HepG2 (cell line): ENCODE data around the gene FHIT. TPM values are rescaled to one million over a fixed set of nuclear protein-coding genes. Genes with fewer than 3 reads are reported as not detected.

Experiments
- AKAP8 ChIP-seq: sonication (generic); formaldehyde crosslinking; IDR thresholded peaks from 2 replicates; pipeline ENCODE4 v1.5.1; 2020; ENCODE audit warnings: mild to moderate bottlenecking, missing genetic modification reagents
- CCDC6 ChIP-seq: sonication (generic); formaldehyde crosslinking; IDR thresholded peaks from 2 replicates; pipeline ENCODE4 v1.8.1; 2022; ENCODE audit warnings: mild to moderate bottlenecking, missing genetic modification reagents, moderate library complexity
- CREM ChIP-seq, 2 experiments: sonication (generic) in 1 of 2; formaldehyde crosslinking in 1 of 2; IDR thresholded peaks; 2 replicates each; pipeline versions ENCODE4 v1.4.0 to v1.6.1; 2016 to 2020; ENCODE audit warnings: antibody characterized with exemption in 1 of 2, mild to moderate bottlenecking in 1 of 2, missing genetic modification reagents in 1 of 2
- FOXA1 ChIP-seq, 2 experiments: fragments of 450-650 bp in 1 of 2; sonication (generic) in 1 of 2; formaldehyde crosslinking in 1 of 2; IDR thresholded peaks; 2 replicates each; pipeline versions ENCODE4 v1.4.0 to v1.6.1; 2016 to 2020; ENCODE audit warnings: missing genetic modification reagents in 1 of 2
- FOXK1 ChIP-seq: sonication (generic); formaldehyde crosslinking; IDR thresholded peaks from 2 replicates; pipeline ENCODE4 v1.4.0; 2020; ENCODE audit warnings: low read depth, missing genetic modification reagents, borderline replicate concordance
- GTF3A ChIP-seq: sonication (generic); formaldehyde crosslinking; conservative IDR thresholded peaks from 2 replicates; pipeline ENCODE4 v1.4.0; 2020; ENCODE audit warnings: mild to moderate bottlenecking, missing genetic modification reagents
- MEIS1 ChIP-seq: sonication (generic); formaldehyde crosslinking; IDR thresholded peaks from 2 replicates; pipeline ENCODE4 v1.9.0; 2021; ENCODE audit warnings: mild to moderate bottlenecking, missing genetic modification reagents, moderate library complexity, borderline replicate concordance
- NBN ChIP-seq: fragments of 450-650 bp; conservative IDR thresholded peaks from 2 replicates; pipeline ENCODE4 v1.6.1; 2017
- NCOR1 ChIP-seq: fragments of 200-600 bp; sonication (generic); IDR thresholded peaks from 2 replicates; pipeline ENCODE4 v1.7.0; 2017; ENCODE audit warnings: antibody characterized with exemption, low read length, borderline replicate concordance
- PAWR ChIP-seq: sonication (generic); formaldehyde crosslinking; IDR thresholded peaks from 2 replicates; pipeline ENCODE4 v1.4.0; 2020; ENCODE audit warnings: missing genetic modification reagents, mild to moderate bottlenecking, borderline replicate concordance
- RARG ChIP-seq: sonication (generic); formaldehyde crosslinking; IDR thresholded peaks from 2 replicates; pipeline ENCODE4 v1.4.0; 2020; ENCODE audit warnings: low read depth, mild to moderate bottlenecking, missing genetic modification reagents
- RERE ChIP-seq: IDR thresholded peaks from 2 replicates; pipeline ENCODE4 v1.6.1; 2016; ENCODE audit warnings: low read depth, missing genetic modification reagents, missing compliant biosample characterization
- REST ChIP-seq, 2 experiments: IDR thresholded peaks; 2 replicates each; pipeline ENCODE4 v1.6.1; 2011 to 2012; ENCODE audit warnings: low read length in 2 of 2, borderline replicate concordance in 1 of 2, low read depth in 1 of 2, mild to moderate bottlenecking in 1 of 2, moderate library complexity in 1 of 2
- SOX6 ChIP-seq, 2 experiments: fragments of 450-650 bp in 1 of 2; sonication (generic) in 1 of 2; formaldehyde crosslinking in 1 of 2; IDR thresholded peaks; 2 replicates each; pipeline versions ENCODE4 v1.4.0 to v1.6.1; 2017 to 2020; ENCODE audit warnings: antibody characterized with exemption in 1 of 2, mild to moderate bottlenecking in 1 of 2, missing genetic modification reagents in 1 of 2
- SPEN ChIP-seq: sonication (generic); formaldehyde crosslinking; IDR thresholded peaks from 2 replicates; pipeline ENCODE4 v1.5.1; 2020; ENCODE audit warnings: low read depth, mild to moderate bottlenecking, missing genetic modification reagents
- ZKSCAN1 ChIP-seq: fragments of 150-350 bp; IDR thresholded peaks from 2 replicates; pipeline ENCODE4 v1.6.1; 2014; ENCODE audit warnings: low read length
- ZNF296 ChIP-seq: sonication (generic); formaldehyde crosslinking; conservative IDR thresholded peaks from 2 replicates; pipeline ENCODE4 v1.5.0; 2020; ENCODE audit warnings: mild to moderate bottlenecking, missing genetic modification reagents
- ZNF337 ChIP-seq: sonication (generic); formaldehyde crosslinking; IDR thresholded peaks from 2 replicates; pipeline ENCODE4 v1.5.1; 2020; ENCODE audit warnings: missing genetic modification reagents, low read depth, mild to moderate bottlenecking, borderline replicate concordance
- ZNF33A ChIP-seq: sonication (generic); formaldehyde crosslinking; IDR thresholded peaks from 2 replicates; pipeline ENCODE4 v1.5.1; 2020; ENCODE audit warnings: missing genetic modification reagents, mild to moderate bottlenecking, moderate library complexity, borderline replicate concordance
- ZNF652 ChIP-seq: IDR thresholded peaks from 2 replicates; pipeline ENCODE4 v1.6.1; 2016; ENCODE audit warnings: low read depth, borderline replicate concordance
- ZNF7 ChIP-seq: IDR thresholded peaks from 2 replicates; pipeline ENCODE4 v1.6.1; 2016; ENCODE audit warnings: missing biosample characterization, missing genetic modification reagents
- ZNF776 ChIP-seq: sonication (generic); formaldehyde crosslinking; IDR thresholded peaks from 2 replicates; pipeline ENCODE4 v1.4.0; 2020; ENCODE audit warnings: mild to moderate bottlenecking, missing genetic modification reagents
- polyA plus RNA-seq, 8 experiments: library from polyadenylated mRNA; depleted of rRNA in 3 of 8; stranded (reverse) in 7 of 8; unstranded in 1 of 8; fragments of >200 nt; fragmentation: Illumina TruSeq in 4 of 8; extraction: Trizol in 4 of 8; gene quantifications; 2 replicates each; pipeline versions ENCODE4 v1.2.1 to v1.2.3, GENCODE V29; 2011 to 2016; ENCODE audit warnings: low read depth in 4 of 8, missing spikeins in 1 of 8, mixed read lengths in 1 of 8; ENCODE audit not compliant: insufficient read depth in 1 of 8
- total RNA-seq, 5 experiments: library from RNA; depleted of rRNA; stranded (reverse); fragments of >200 nt; fragmentation: Illumina TruSeq; extraction: Trizol; gene quantifications; 2 replicates each; pipeline ENCODE4 v1.2.3, GENCODE V29; 2016; ENCODE audit warnings: low read depth in 1 of 5

The FHIT gene
- total and polyA plus RNA-seq, 2 of the 13 experiments (the other 11 are each of a cell fraction or from before 2014, with no cell fraction given) = 4.0 to 4.6 TPM

GRCh38 chr3:60841355-60841754 lies 409.9 kb downstream of the FHIT start (continued):
- TF ChIP-seq FOXK1 (CRISPR knock-in tag) = peak; percentile 33; the same call in 1 of the 2 replicates
- TF ChIP-seq CCDC6 (CRISPR knock-in tag) = no peak
- TF ChIP-seq AKAP8 (CRISPR knock-in tag) = no peak
- TF ChIP-seq ZNF776 (CRISPR knock-in tag) = no peak
- TF ChIP-seq FOXA1 (IDR thresholded peaks at IDR 0.05) = peak; percentile 64; the same call in 1 of the 2 replicates
- TF ChIP-seq FOXA1 (CRISPR knock-in tag; IDR thresholded peaks at IDR 0.05) = peak; percentile 90
- TF ChIP-seq GTF3A (CRISPR knock-in tag) = no peak
- TF ChIP-seq ZNF33A (CRISPR knock-in tag) = no peak
- TF ChIP-seq RARG = no peak
- no peak for TF ChIP-seq PAWR (CRISPR knock-in tag)
- peak; percentile 60; the same call in 1 of the 2 replicates for TF ChIP-seq CREM (IDR thresholded peaks at IDR 0.05)
- TF ChIP-seq CREM (CRISPR knock-in tag; IDR thresholded peaks at IDR 0.05) = no peak
- TF ChIP-seq ZNF296 = no peak
- peak in 1 of 2 experiments; percentile 11; a peak in 1 of 4 replicates for TF ChIP-seq REST (IDR thresholded peaks at IDR 0.05; ENCODE audit: borderline replicate concordance in 1 of 2, low read depth in 1 of 2, low read length in 2 of 2)
- TF ChIP-seq ZNF7 (CRISPR knock-in tag) = no peak
- TF ChIP-seq NBN = no peak
- TF ChIP-seq RERE (CRISPR knock-in tag) = peak; percentile 88
- no peak for TF ChIP-seq MEIS1 (CRISPR knock-in tag)
- no peak for TF ChIP-seq ZNF337 (CRISPR knock-in tag)
- TF ChIP-seq SOX6 (IDR thresholded peaks at IDR 0.05) = no peak
- TF ChIP-seq SOX6 (CRISPR knock-in tag; IDR thresholded peaks at IDR 0.05) = peak; percentile 56; the same call in 1 of the 2 replicates
- TF ChIP-seq ZNF652 (CRISPR knock-in tag) = no peak
- TF ChIP-seq ZKSCAN1 = no peak
- no peak for TF ChIP-seq SPEN (CRISPR knock-in tag)
- peak; percentile 58; the same call in 1 of the 2 replicates for TF ChIP-seq NCOR1
